Ectodermal cell (in vitro differentiated cells): ENCODE results near the gene NOS1.
A peak's percentile ranks its signal among the peaks of the same experiment; 100 is the strongest.
"Not testable (repeated sequence)": the region's sequence is repeated elsewhere in the genome, so short reads cannot be mapped to it uniquely, and the experiment has no call there.

ENCODE experiments used
- H3K27ac ChIP-seq: 2 replicates; pipeline ENCODE4 v1.7.0; 2013; ENCODE audit warnings: mild to moderate bottlenecking, low read depth, low read length; ENCODE audit not compliant: insufficient read depth, poor library complexity, severe bottlenecking
- H3K27me3 ChIP-seq: 2 replicates; pipeline ENCODE4 v1.7.0; 2013; ENCODE audit warnings: mild to moderate bottlenecking, low read length; ENCODE audit not compliant: insufficient read depth, control insufficient read depth, poor library complexity, severe bottlenecking
- H3K36me3 ChIP-seq: one replicate; pipeline ENCODE4 v1.7.0; 2013; ENCODE audit warnings: low read length; ENCODE audit not compliant: control insufficient read depth, insufficient read depth
- H3K4me1 ChIP-seq: one replicate; pipeline ENCODE4 v1.7.0; 2013; ENCODE audit warnings: low read length; ENCODE audit not compliant: control insufficient read depth, insufficient read depth
- H3K4me3 ChIP-seq: 2 replicates; pipeline ENCODE4 v1.7.0; 2013; ENCODE audit warnings: low read depth, low read length, control low read depth; ENCODE audit not compliant: insufficient read depth
- H3K9me3 ChIP-seq: 2 replicates; pipeline ENCODE4 v1.7.0; 2013; ENCODE audit warnings: mild to moderate bottlenecking, low read length, moderate library complexity; ENCODE audit not compliant: control insufficient read depth
- WGBS, 2 experiments: methylation state at CpG; one replicate each; pipeline ENCODE4 v1.1.7; 2013; ENCODE audit warnings: missing lambda C conversion rate in 2 of 2; 5-methylcytosine and 5-hydroxymethylcytosine counted together

The NOS1 gene

DNA sequence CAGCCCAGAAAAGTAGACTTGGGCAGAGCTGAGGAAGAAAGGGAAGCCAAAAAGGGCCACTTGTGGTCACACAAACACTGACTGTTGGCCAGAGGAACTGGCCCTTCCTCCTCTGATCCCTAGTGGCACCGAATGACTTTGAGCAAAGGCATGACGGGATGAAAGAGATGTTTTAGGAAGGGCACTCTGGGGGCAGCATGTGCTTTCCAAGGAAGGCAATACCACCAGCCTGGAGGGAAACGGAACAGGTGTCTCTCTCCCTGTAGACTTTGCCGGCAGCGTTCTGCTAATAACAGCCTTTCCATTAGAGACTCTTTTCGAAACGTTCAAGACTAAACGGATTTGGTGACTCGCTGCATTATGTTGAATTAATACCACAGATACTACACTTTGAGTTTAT is 158.9 kb downstream of the NOS1 start:
- H3K27ac ChIP-seq: no peak overlapping the region
- 89 to 94% methylated on average over 9 of the region's 9 CpGs for WGBS, 2 experiments
- no peaks in the 10 kb centered on the region for H3K27me3 ChIP-seq
- H3K36me3 ChIP-seq: no peaks in the 10 kb centered on the region
- H3K4me3 ChIP-seq: no peak overlapping the region
- no peaks in the 10 kb centered on the region for H3K9me3 ChIP-seq
- H3K4me1 ChIP-seq: no peaks in the 10 kb centered on the region

DNA sequence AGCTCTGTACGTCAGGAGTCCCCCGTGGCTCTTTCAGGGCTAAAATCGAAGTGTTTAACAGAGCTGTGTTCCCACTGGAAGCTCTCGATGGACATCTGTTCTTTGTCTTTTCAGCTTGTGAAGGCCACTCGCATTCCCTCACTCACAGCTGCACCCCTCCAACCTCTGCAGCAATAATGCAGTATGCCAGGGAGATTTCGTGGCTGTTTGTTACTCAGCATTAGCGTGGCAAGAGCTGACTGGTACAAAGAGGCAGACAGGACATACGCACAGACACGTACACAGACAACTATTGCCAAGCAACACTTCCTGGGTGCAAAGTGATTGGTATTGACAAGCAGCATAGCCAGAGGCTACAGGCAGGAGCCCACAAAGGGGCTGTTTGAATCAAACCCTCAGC is 159.4 kb downstream of the NOS1 start:
- H3K36me3 ChIP-seq: no peaks in the 10 kb centered on the region
- no peaks in the 10 kb centered on the region for H3K27me3 ChIP-seq
- no peaks in the 10 kb centered on the region for H3K9me3 ChIP-seq
- WGBS, 2 experiments: 95 to 96% methylated on average over 9 of the region's 9 CpGs
- H3K4me3 ChIP-seq: no peak overlapping the region
- no peaks in the 10 kb centered on the region for H3K4me1 ChIP-seq
- H3K27ac ChIP-seq: no peak overlapping the region

DNA sequence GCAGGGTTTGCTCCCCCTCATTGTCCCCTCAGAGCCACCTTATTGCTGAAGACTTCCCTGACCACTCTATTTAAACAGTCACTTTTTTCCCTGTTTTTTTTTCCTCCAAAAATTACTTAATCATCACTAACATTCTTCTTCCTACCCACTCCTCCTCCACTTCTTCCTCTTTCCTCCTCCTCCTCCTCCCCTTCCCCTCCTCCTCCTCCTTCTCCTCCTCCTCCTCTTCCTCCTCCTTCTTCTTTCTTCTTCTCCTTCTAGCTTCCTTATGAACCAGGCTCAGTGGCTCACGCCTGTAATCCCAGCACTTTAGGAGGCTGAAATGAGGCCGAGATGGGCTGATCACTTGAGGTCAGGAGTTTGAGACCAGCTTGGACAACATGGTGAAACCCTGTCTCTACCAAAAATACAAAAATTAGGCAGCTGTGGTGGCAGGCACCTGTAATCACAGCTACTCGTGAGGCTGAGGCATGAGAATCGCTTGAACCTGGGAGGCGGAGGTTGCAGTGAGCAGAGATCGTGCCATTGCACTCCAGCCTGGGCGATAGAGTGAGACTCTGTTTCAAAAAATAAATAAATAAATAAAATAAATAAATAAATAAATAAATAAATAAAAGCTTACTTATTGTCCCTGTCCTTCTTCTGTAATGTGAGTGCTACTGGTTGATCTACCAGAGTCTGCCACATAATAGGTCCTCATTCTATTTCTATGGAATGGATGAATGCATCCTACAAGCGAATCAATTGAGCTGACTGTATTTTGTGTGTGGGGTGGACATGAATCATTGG is 161.3 kb downstream of the NOS1 start:
- WGBS, 2 experiments: 92 to 94% methylated on average over 7 of the region's 8 CpGs
- not testable (repeated sequence) for H3K4me1 ChIP-seq, H3K4me3 ChIP-seq, H3K36me3 ChIP-seq, H3K27ac ChIP-seq, H3K9me3 ChIP-seq, H3K27me3 ChIP-seq

GRCh38 chr12:117196334-117196733 is 165.1 kb downstream of the NOS1 start:
- not testable (repeated sequence) for H3K4me1 ChIP-seq, H3K4me3 ChIP-seq, H3K9me3 ChIP-seq, H3K27ac ChIP-seq, H3K36me3 ChIP-seq, H3K27me3 ChIP-seq
- 88 to 93% methylated on average over 6 of the region's 6 CpGs for WGBS, 2 experiments

DNA sequence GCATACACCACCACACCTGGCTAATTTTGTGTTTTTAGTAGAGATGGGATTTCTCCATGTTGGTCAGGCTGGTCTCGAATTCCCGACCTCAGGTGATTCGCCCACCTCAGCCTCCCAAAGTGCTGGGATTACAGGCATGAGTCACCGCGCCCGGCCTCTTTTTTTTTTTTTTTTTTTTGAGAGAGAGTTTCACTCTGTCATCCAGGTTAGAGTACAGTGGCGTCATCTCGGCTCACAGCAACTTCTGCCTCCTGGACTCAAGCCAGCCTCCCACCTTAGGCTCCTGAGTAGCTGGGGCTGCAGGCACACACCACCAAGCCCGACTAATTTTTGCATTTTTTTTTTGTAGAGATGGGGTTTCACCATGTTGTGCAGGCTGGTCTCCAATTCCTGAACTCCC is 166.4 kb downstream of the NOS1 start:
- H3K9me3 ChIP-seq, H3K27ac ChIP-seq, H3K27me3 ChIP-seq, H3K36me3 ChIP-seq, H3K4me1 ChIP-seq, H3K4me3 ChIP-seq: not testable (repeated sequence)
- 81 to 83% methylated on average over 4 to 7 of the region's 9 CpGs for WGBS, 2 experiments

DNA sequence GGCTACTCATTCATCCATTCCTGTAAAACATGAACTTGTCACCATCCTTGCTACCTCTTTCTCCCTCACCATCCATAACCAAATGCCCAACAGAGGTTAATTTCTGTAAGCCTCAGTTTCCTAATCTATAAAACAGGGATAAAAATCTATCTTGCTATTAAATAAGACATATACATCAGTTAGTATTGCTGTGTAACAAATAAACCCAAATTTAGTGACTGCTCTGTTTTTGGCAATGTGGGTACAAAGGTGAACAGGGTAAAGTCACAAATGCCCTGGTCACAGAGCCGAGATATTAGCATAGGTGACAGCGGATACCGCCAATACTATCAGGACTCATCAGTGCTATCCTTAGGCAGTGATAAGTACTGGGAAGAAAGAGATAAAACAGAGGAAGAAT is 167.5 kb downstream of the NOS1 start:
- Histone ChIP-seq H3K27ac (no peak overlapping the region), H3K9me3 (no peaks in the 10 kb centered on the region), H3K4me3 (no peak overlapping the region), H3K36me3 (no peaks in the 10 kb centered on the region), H3K4me1 (peaks cover 2% of the 10 kb centered on the region), H3K27me3 (no peaks in the 10 kb centered on the region)
- 94 to 96% methylated on average over 3 of the region's 3 CpGs for WGBS, 2 experiments

DNA sequence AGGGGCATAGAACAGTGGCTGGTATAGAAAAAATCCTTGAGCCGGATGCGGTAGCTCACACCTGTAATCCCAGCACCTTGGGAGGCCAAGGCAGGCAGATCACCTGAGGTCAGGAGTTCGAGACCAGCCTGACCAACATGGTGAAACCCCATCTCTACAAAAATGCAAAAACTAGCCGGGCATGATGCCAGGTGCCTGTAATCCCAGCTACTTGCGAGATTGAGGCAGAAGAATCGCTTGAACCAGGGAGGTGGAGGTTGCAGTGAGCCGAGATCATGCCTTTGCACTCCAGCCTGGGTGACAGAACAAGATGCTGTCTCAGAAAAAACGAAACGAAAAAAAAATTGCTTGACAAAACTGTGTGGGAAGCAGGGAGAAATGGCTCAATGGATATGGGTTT is 168.8 kb downstream of the NOS1 start:
- H3K9me3 ChIP-seq, H3K27me3 ChIP-seq, H3K36me3 ChIP-seq, H3K4me3 ChIP-seq, H3K27ac ChIP-seq, H3K4me1 ChIP-seq: not testable (repeated sequence)
- whole genome bisulfite sequencing, 2 experiments: 91 to 94% methylated on average over 9 of the region's 9 CpGs

GRCh38 chr12:117192057-117192456 is 169.4 kb downstream of the NOS1 start:
- 79 to 82% methylated on average over 2 of the region's 2 CpGs for WGBS, 2 experiments
- no peaks in the 10 kb centered on the region for H3K9me3 ChIP-seq
- peaks cover 3% of the 10 kb centered on the region for H3K36me3 ChIP-seq
- no peak overlapping the region for H3K4me3 ChIP-seq
- H3K27ac ChIP-seq: no peak overlapping the region
- peaks cover 2% of the 10 kb centered on the region for H3K4me1 ChIP-seq
- no peaks in the 10 kb centered on the region for H3K27me3 ChIP-seq

- no peak within 1 kb of the TSS for H3K27ac ChIP-seq
- H3K27me3 ChIP-seq: no peaks in the 10 kb centered on the region
- WGBS, 2 experiments: 3 to 4% methylated on average over 58 to 59 of the region's 59 CpGs
- peak within 1 kb of the TSS; percentile 65 for H3K4me3 ChIP-seq
- H3K4me1 ChIP-seq: peaks cover 2% of the 10 kb centered on the region
- peaks cover 10% of the 10 kb centered on the region for H3K36me3 ChIP-seq
- H3K9me3 ChIP-seq: no peaks in the 10 kb centered on the region
Observed at GRCh38 chr12:117190210-117190781, 171.1 kb downstream of the NOS1 start, which contains the start of gene FBXO21. TSS of gene FBXO21 (minus strand) at chr12:117190470. CDS start at chr12:117190456, 14 bp downstream.

- H3K27me3 ChIP-seq: no peaks in the 10 kb centered on the region
- H3K27ac ChIP-seq: no peak overlapping the region
- H3K4me3 ChIP-seq: peak overlapping the region; percentile 65
- H3K9me3 ChIP-seq: no peaks in the 10 kb centered on the region
- 0% methylated on average over 52 of the region's 52 CpGs for WGBS, 2 experiments
- peaks cover 2% of the 10 kb centered on the region for H3K4me1 ChIP-seq
- peaks cover 15% of the 10 kb centered on the region for H3K36me3 ChIP-seq
Observed at GRCh38 chr12:117189725-117190209, 171.7 kb downstream of the NOS1 start.
